Measurements from ENCODE around the gene TSEN2. TPM values are rescaled to one million over a fixed set of nuclear protein-coding genes. Genes with fewer than 3 reads are reported as not detected.

The TSEN2 gene
- total and polyA plus RNA-seq, 10 donors: 10.6 to 21.5 (median 14.4) TPM

DNA sequence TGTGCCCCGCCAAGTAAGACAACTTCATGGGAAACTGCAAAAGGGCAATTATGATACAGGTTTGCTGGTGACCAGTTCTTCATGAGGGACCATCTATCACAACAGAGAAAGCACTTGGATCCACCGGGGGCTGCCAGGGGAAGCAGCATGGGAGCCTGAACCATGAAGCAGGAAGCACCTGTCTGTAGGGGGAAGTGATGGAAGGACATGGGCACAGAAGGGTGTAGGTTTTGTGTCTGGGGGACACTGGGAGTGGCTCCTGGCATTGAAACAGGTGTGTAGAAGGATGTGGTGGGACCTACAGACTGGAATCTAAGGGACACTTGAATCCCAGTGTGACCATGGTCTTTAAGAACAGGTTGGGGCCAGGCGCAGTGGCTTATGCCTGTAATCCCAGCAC lies 95.2 kb downstream of the TSEN2 start:
- WGBS, 5 donors: 65 to 76% (median 67%) methylated on average over 3 of the region's 3 CpGs
- peaks cover 0 to 10% (median 0%) of the 10 kb centered on the region in 8 donors for H3K9me3 ChIP-seq
- peak overlapping the region in 7 of 8 donors; percentile 36 to 78 (median 55) for H3K27ac ChIP-seq
- H3K27me3 ChIP-seq (replicated peaks in 1 of 7): no peaks in the 10 kb centered on the region
- peaks cover 0 to 15% (median 8%) of the 10 kb centered on the region in 6 donors for H3K4me1 ChIP-seq
- H3K36me3 ChIP-seq: peaks cover 7 to 100% (median 96%) of the 10 kb centered on the region in 6 donors
- DNase-seq: no peak
- no peak overlapping the region for H3K4me3 ChIP-seq
- no peak for TF ChIP-seq POLR2A (IDR thresholded peaks at IDR 0.05)
- peak in 1 of 3 donors; percentile 23 for TF ChIP-seq POLR2AphosphoS5 (IDR thresholded peaks at IDR 0.05)
- intact Hi-C loops (cut with DNase I; ENCODE audit: low total_unique reads): no loop called here

DNA sequence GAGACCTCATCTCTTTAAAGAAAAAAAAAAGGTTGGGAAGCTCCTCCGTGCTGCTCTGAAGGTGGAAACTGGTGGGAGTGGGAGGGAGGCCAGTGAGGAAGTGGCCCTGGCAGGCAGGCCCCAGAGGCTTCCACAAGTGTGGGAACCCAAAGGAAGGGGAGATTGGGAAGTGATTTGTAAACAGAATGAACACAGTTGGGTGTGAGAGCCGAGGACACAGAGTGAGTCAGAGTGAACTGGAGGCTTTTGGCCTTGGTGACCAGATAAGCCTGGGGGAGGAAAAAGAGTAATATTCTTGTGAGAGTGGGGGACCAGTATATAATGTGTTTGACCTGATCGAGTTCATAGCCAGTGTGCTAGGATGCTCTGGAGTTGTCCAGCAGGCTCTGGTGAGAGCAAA lies 95.6 kb downstream of the TSEN2 start:
- H3K36me3 ChIP-seq: peaks cover 7 to 100% (median 96%) of the 10 kb centered on the region in 6 donors
- H3K9me3 ChIP-seq: peaks cover 0 to 10% (median 0%) of the 10 kb centered on the region in 8 donors
- no peak for DNase-seq
- peak overlapping the region in 7 of 8 donors; percentile 36 to 78 (median 55) for H3K27ac ChIP-seq
- TF ChIP-seq, protein P1, sequence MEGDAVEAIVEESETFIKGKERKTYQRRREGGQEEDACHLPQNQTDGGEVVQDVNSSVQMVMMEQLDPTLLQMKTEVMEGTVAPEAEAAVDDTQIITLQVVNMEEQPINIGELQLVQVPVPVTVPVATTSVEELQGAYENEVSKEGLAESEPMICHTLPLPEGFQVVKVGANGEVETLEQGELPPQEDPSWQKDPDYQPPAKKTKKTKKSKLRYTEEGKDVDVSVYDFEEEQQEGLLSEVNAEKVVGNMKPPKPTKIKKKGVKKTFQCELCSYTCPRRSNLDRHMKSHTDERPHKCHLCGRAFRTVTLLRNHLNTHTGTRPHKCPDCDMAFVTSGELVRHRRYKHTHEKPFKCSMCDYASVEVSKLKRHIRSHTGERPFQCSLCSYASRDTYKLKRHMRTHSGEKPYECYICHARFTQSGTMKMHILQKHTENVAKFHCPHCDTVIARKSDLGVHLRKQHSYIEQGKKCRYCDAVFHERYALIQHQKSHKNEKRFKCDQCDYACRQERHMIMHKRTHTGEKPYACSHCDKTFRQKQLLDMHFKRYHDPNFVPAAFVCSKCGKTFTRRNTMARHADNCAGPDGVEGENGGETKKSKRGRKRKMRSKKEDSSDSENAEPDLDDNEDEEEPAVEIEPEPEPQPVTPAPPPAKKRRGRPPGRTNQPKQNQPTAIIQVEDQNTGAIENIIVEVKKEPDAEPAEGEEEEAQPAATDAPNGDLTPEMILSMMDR (IDR thresholded peaks at IDR 0.05 in 8 of 11, conservative IDR thresholded peaks at IDR 0.05 in 3 of 11): no peak
- TF ChIP-seq POLR2AphosphoS5 (IDR thresholded peaks at IDR 0.05) (peak in 1 of 3 donors; percentile 48), POLR2A (IDR thresholded peaks at IDR 0.05) (no peak)
- intact Hi-C loops (cut with DNase I; ENCODE audit: low total_unique reads): no loop called here
- peaks cover 0 to 15% (median 8%) of the 10 kb centered on the region in 6 donors for H3K4me1 ChIP-seq
- H3K27me3 ChIP-seq (replicated peaks in 1 of 7): no peaks in the 10 kb centered on the region
- WGBS, 5 donors: 33 to 50% (median 42%) methylated on average over 3 of the region's 3 CpGs
- no peak overlapping the region for H3K4me3 ChIP-seq

DNA sequence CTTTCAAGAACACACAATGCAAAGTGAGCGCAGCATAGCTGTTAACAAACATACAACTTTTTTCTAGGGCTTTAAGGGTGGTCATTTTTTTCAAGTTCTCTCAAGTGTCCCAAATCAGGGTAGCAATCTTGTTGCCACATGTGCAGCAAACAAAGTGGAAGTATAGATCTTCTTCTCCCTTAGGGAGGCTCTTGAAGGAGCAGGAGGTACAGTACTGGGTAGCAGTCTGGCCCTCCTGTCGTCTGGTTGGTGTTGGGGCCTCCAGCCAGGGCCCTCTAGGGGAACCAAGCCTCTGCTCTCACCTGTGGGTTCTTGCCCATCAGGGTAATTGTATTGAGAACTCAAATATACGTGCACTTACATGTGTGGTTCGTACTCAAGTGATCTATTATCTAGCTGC lies 98.5 kb downstream of the TSEN2 start:
- Histone ChIP-seq H3K27me3 (replicated peaks in 1 of 7) (no peaks in the 10 kb centered on the region), H3K4me3 (no peak overlapping the region), H3K4me1 (peaks cover 0 to 15% (median 8%) of the 10 kb centered on the region in 6 donors), H3K27ac (no peak overlapping the region), H3K36me3 (peaks cover 4 to 100% (median 96%) of the 10 kb centered on the region in 6 donors), H3K9me3 (peaks cover 0 to 1% (median 0%) of the 10 kb centered on the region in 8 donors)
- TF ChIP-seq POLR2A (IDR thresholded peaks at IDR 0.05): no peak
- WGBS, 5 donors: 88 to 96% (median 93%) methylated on average over 4 of the region's 4 CpGs
- intact Hi-C loops (cut with DNase I; ENCODE audit: low total_unique reads): no loop called here
- DNase-seq: no peak

Small RNAs within 50 kb of the gene (small RNA-seq; reads per million reads assigned to genes)
- gene RF00017 (0 reads per million in 4 donors), gene RNA5SP123 (0 to 0.17 (median 0.14) reads per million in 4 donors), gene RNU6-377P (0 reads per million in 4 donors)

Other genes with a start within 250 kb of the TSEN2 start
- 10 to 100 TPM; 15.7 to 28.0 (median 25.2) TPM for gene PPARG, start 195.4 kb upstream of the TSEN2 start, total RNA-seq
- gene PPARG, start 195.4 kb upstream of the TSEN2 start, polyA plus RNA-seq: 10 to 100 TPM in 1 of 3 donors, 1 to 10 TPM in 2; 5.5 to 16.1 (median 7.4) TPM
- not detected for gene MKRN2OS, start 61.0 kb downstream of the TSEN2 start, total RNA-seq
- gene MKRN2OS, start 61.0 kb downstream of the TSEN2 start, polyA plus RNA-seq: not detected
- 10 to 100 TPM; 17.8 to 27.4 (median 21.3) TPM for gene MKRN2, start 72.6 kb downstream of the TSEN2 start, total RNA-seq
- 10 to 100 TPM; 11.1 to 14.2 (median 13.2) TPM for gene MKRN2, start 72.6 kb downstream of the TSEN2 start, polyA plus RNA-seq
- 100 to 1,000 TPM in 6 of 7 donors, 10 to 100 TPM in 1; 92.2 to 153 (median 115) TPM for gene RAF1, start 179.6 kb downstream of the TSEN2 start, total RNA-seq
- 10 to 100 TPM; 31.6 to 51.3 (median 43.5) TPM for gene RAF1, start 179.6 kb downstream of the TSEN2 start, polyA plus RNA-seq

Data from spleen (tissue), 11 donors.